ENCODE data around the gene WHRN.

WHRN gene

DNA sequence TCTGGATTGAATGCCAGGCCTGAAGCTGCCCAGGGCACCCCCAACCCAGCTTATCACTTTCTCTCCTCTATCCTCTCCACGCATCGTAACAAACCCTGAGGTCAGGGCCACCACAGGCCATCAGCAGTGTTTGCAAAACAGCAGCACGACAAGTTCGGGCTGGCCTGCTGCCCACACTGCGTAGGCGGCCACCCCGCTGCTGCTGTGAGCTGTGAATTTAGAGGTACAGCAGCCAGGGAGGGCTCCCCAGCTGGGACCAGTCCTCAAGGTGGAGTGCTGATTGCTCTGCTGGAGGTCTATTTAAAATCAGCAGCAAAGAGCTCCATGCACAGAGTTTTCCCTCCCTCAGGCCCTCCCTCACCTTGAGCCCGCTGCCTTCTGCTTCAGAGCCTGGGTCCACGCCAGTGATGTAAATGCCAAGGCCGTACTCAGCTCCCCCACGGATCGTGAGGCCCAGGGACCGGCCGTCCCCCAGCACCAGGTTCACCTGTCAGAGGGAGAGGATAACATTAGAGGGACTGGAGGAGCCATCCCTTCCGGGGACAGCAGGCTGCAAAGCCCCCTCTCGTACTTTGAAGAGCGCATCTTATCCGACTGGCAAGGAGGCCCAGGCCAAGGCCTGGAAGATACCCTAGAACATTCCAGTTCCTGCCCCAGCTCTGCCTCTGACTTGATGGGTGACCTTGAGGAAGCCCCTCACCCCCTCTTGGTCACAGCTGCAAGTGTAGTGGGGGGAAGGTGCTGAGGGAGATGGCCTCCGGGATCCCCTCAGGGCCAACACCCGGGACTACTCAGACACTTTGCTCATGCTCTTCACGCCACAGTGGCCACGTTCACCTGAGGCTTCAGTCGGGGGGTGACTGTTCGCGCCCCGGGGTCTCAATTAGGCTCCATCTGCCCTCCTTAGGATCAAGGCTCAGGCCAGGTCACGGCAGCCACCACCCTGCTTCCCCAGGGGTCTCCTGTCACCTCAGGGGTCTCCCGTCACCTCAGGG is 39.1 kb downstream of the WHRN start:
- TF ChIP-seq, protein P1, sequence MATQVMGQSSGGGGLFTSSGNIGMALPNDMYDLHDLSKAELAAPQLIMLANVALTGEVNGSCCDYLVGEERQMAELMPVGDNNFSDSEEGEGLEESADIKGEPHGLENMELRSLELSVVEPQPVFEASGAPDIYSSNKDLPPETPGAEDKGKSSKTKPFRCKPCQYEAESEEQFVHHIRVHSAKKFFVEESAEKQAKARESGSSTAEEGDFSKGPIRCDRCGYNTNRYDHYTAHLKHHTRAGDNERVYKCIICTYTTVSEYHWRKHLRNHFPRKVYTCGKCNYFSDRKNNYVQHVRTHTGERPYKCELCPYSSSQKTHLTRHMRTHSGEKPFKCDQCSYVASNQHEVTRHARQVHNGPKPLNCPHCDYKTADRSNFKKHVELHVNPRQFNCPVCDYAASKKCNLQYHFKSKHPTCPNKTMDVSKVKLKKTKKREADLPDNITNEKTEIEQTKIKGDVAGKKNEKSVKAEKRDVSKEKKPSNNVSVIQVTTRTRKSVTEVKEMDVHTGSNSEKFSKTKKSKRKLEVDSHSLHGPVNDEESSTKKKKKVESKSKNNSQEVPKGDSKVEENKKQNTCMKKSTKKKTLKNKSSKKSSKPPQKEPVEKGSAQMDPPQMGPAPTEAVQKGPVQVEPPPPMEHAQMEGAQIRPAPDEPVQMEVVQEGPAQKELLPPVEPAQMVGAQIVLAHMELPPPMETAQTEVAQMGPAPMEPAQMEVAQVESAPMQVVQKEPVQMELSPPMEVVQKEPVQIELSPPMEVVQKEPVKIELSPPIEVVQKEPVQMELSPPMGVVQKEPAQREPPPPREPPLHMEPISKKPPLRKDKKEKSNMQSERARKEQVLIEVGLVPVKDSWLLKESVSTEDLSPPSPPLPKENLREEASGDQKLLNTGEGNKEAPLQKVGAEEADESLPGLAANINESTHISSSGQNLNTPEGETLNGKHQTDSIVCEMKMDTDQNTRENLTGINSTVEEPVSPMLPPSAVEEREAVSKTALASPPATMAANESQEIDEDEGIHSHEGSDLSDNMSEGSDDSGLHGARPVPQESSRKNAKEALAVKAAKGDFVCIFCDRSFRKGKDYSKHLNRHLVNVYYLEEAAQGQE (IDR thresholded peaks at IDR 0.05; ENCODE audit: insufficient read depth in 1 of 2, low read depth in 2 of 2, low read length in 2 of 2): no peak
- TF ChIP-seq SIN3A (IDR thresholded peaks at IDR 0.05; ENCODE audit: borderline replicate concordance, insufficient read depth, low read length) (no peak), TAF1 (IDR thresholded peaks at IDR 0.05; ENCODE audit: borderline replicate concordance, insufficient read depth, low read length) (no peak), POLR2AphosphoS5 (IDR thresholded peaks at IDR 0.05; ENCODE audit: low read depth, low read length) (no peak), FOXP2 (optimal IDR thresholded peaks at IDR 0.05; ENCODE audit: borderline replicate concordance, extremely low read depth, extremely low read length, insufficient read depth) (no peak)

DNA sequence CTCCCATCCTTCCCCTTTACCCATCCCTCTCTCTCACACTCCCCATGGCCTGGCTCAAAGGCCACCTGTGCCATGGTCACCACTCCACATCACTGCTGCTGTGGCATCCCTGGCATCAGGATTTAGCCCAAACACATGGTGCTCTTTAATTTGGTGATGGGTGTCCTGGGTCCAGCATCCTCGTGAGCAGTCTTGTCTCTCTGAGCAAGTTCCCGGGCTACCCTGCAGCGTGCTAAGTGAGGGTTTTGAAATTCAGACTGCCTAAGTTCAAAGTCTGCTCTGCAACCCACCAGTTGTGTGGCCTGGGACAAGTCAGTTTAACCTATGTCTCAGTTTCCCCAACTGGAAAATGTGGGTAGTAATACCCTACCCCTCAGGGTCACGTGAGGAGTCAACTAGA is 39.9 kb downstream of the WHRN start:
- TF ChIP-seq FOXP2 (optimal IDR thresholded peaks at IDR 0.05; ENCODE audit: borderline replicate concordance, extremely low read depth, extremely low read length, insufficient read depth) (no peak), POLR2AphosphoS5 (IDR thresholded peaks at IDR 0.05; ENCODE audit: low read depth, low read length) (no peak), SIN3A (IDR thresholded peaks at IDR 0.05; ENCODE audit: borderline replicate concordance, insufficient read depth, low read length) (no peak), TAF1 (IDR thresholded peaks at IDR 0.05; ENCODE audit: borderline replicate concordance, insufficient read depth, low read length) (no peak)
- TF ChIP-seq, protein P1 (IDR thresholded peaks at IDR 0.05; ENCODE audit: insufficient read depth in 1 of 2, low read depth in 2 of 2, low read length in 2 of 2): no peak

DNA sequence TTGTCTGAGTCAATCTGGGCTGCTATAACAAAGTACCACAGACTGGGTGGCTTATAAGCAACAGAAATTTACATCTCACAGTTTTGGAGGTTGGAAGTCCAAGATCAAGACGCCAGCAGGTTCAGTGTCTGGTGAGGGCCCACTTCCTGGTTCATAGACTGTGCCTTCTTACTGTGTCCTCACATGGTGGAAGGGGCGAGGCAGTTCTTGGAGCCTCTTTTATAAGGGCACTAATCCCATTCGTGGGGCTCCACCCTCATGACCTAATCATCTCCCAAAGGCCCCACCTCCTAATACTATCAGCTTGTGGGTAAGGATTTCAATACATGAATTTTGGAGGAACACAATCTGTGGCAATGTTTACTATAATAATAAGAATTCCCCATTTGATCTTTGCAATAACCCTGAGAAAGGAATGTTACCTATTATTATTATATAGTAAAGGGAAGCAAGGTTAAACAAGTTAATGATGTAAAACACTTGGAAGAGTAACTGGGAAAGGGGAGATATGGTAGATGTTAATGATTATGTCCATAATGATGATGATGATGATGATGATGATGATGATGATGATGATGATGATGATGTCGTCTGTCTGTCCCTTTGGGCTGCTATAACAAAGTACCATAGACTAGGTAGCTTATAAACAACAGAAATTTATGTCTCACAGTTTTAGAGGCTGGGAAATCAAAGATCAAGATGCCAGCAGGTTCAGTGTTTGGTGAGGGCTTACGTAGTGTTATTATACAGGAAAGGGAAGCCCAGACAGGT is 40.8 kb downstream of the WHRN start:
- TF ChIP-seq POLR2AphosphoS5 (IDR thresholded peaks at IDR 0.05; ENCODE audit: low read depth, low read length): no peak
- no peak for TF ChIP-seq SIN3A (IDR thresholded peaks at IDR 0.05; ENCODE audit: borderline replicate concordance, insufficient read depth, low read length)
- no peak for TF ChIP-seq FOXP2 (optimal IDR thresholded peaks at IDR 0.05; ENCODE audit: borderline replicate concordance, extremely low read depth, extremely low read length, insufficient read depth)
- no peak for TF ChIP-seq TAF1 (IDR thresholded peaks at IDR 0.05; ENCODE audit: borderline replicate concordance, insufficient read depth, low read length)
- TF ChIP-seq, protein P1 (IDR thresholded peaks at IDR 0.05; ENCODE audit: insufficient read depth in 1 of 2, low read depth in 2 of 2, low read length in 2 of 2): no peak

DNA sequence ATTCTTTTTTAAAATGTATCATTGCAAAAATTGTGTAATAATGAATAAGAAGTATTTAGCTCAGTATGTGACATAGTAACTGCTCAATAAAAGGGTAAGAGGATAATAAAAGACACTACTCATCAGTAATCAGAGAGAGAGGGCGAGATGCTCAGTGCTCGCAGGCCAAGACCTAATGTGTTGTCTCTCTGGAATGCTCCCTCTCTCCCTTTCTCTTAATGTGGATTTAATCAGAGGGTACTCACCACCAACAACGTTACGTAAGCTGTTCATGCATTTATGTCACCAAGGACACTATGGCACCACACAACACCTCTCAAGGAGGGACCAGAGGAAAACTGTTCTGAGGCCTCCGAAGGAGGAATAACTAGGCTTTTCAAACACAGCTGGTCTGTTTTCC is 42.5 kb downstream of the WHRN start:
- TF ChIP-seq TAF1 (IDR thresholded peaks at IDR 0.05; ENCODE audit: borderline replicate concordance, insufficient read depth, low read length) (no peak), SIN3A (IDR thresholded peaks at IDR 0.05; ENCODE audit: borderline replicate concordance, insufficient read depth, low read length) (no peak), POLR2AphosphoS5 (IDR thresholded peaks at IDR 0.05; ENCODE audit: low read depth, low read length) (no peak), FOXP2 (optimal IDR thresholded peaks at IDR 0.05; ENCODE audit: borderline replicate concordance, extremely low read depth, extremely low read length, insufficient read depth) (no peak)
- TF ChIP-seq, protein P1 (IDR thresholded peaks at IDR 0.05; ENCODE audit: insufficient read depth in 1 of 2, low read depth in 2 of 2, low read length in 2 of 2): no peak
